IMR-90 (cell line): ENCODE data around the gene RAD18.

Source experiments
- CEBPB ChIP-seq: IDR thresholded peaks from 2 replicates; pipeline ENCODE4 v1.6.1; 2012; ENCODE audit warnings: low read depth, low read length, improper control_type of control experiment
- CTCF ChIP-seq: conservative IDR thresholded peaks from 2 replicates; pipeline ENCODE4 v1.5.1; 2012; ENCODE audit warnings: mild to moderate bottlenecking, low read depth, low read length, improper control_type of control experiment
- MAFK ChIP-seq: IDR thresholded peaks from 2 replicates; pipeline ENCODE4 v1.6.1; 2012; ENCODE audit warnings: low read depth, low read length, improper control_type of control experiment
- MXI1 ChIP-seq: IDR thresholded peaks from 2 replicates; pipeline ENCODE4 v1.6.1; 2012; ENCODE audit warnings: low read depth, mild to moderate bottlenecking, low read length, moderate library complexity, borderline replicate concordance
- NFE2L2 ChIP-seq: fragments of 150-350 bp; IDR thresholded peaks from 2 replicates; pipeline ENCODE4 v1.6.1; 2016; ENCODE audit warnings: low read depth, mild to moderate bottlenecking, low read length
- POLR2A ChIP-seq: IDR thresholded peaks from 2 replicates; pipeline ENCODE4 v1.6.1; 2012; ENCODE audit warnings: mild to moderate bottlenecking, low read depth, low read length
- RAD21 ChIP-seq: IDR thresholded peaks from 2 replicates; pipeline ENCODE4 v1.6.1; 2012; ENCODE audit warnings: low read length, improper control_type of control experiment
- RFX5 ChIP-seq: IDR thresholded peaks from 2 replicates; pipeline ENCODE4 v1.8.0; 2012; ENCODE audit warnings: low read depth, mild to moderate bottlenecking, low read length, moderate library complexity
- USF2 ChIP-seq: fragments of 150-350 bp; IDR thresholded peaks from 2 replicates; pipeline ENCODE4 v1.6.1; 2017; ENCODE audit warnings: mild to moderate bottlenecking, antibody characterized with exemption, low read length, low read depth

GRCh38 chr3:8952130-8952529 lies 11.1 kb downstream of the RAD18 start:
- TF ChIP-seq USF2 (no peak), CTCF (no peak), CEBPB (no peak), MXI1 (no peak), POLR2A (no peak), RAD21 (no peak), RFX5 (no peak), MAFK (no peak), NFE2L2 (no peak)
